B cell (primary cell): Measurements from ENCODE around the gene GRB10.

Experiments used
- CTCF ChIP-seq: fragments of 200-600 bp; IDR thresholded peaks from one replicate; pipeline ENCODE4 v1.8.0; 2022; ENCODE audit warnings: antibody characterized with exemption, mild to moderate bottlenecking
- EZH2 ChIP-seq: IDR thresholded peaks from 2 replicates; pipeline ENCODE4 v1.6.1; 2012; ENCODE audit warnings: borderline replicate concordance, low read depth, mild to moderate bottlenecking, moderate library complexity, low read length; ENCODE audit not compliant: insufficient read depth, poor library complexity, severe bottlenecking

- TF ChIP-seq CTCF (no peak), EZH2 (no peak)
Measured at GRCh38 chr7:50660040-50660829, 122.5 kb downstream of the GRB10 start.
